ENCODE data around the gene PSMB11. TPM values are rescaled to one million over a fixed set of nuclear protein-coding genes. Genes with fewer than 3 reads are reported as not detected.

PSMB11 gene
- total and polyA plus RNA-seq, 2 donors (not counting 3 experiments of a cell fraction or from before 2014, with no cell fraction given) = not detected

DNA sequence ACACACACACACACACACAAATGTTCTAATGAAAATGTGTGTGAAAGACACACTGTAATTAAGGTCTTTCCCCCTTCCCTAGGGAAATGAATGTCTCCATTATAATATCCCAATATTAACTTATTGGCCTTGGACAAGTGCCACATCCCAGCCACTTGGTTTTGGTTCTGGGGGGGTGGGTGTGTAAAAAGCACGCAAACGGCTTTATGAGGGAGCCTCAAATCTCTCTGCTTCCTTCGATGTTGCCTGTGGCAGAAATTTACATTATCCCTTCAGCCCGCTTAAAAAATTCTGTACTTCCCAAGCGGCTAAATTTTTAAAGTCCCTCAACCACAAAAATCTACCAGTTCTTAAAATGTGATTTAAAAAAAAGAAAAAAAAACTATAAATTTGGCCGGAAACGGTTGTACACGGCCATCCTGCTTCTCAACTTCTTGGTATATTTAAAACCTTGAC lies 32.5 kb upstream of the PSMB11 start:
- H3K4me1 ChIP-seq (ENCODE audit: control insufficient read depth, extremely low read depth, insufficient read depth, low read length) = peaks cover 29% of the 10 kb centered on the region
- peak overlapping the region; percentile 59 for H3K9ac ChIP-seq (replicated peaks; ENCODE audit: extremely low read depth, insufficient read depth, low read length)
- FAIRE-seq (no peak), DNase-seq (ENCODE audit: low read depth, low spot score) (no peak)
- H3K4me3 ChIP-seq (replicated peaks in 1 of 3; ENCODE audit: insufficient read depth in 1 of 3, low read depth in 1 of 3, low read length in 3 of 3) = peak overlapping the region; percentile 8 to 73 (median 57)
- H3K27me3 ChIP-seq (ENCODE audit: control insufficient read depth in 2 of 2, insufficient read depth in 2 of 2, low read length in 2 of 2) = no peaks in the 10 kb centered on the region
- no peaks in the 10 kb centered on the region for H3K9me3 ChIP-seq (replicated peaks; ENCODE audit: control insufficient read depth, insufficient read depth, low read length)
- H4K20me1 ChIP-seq (replicated peaks; ENCODE audit: control insufficient read depth, extremely low read depth, insufficient read depth, low read length) = no peaks in the 10 kb centered on the region
- H3K9me1 ChIP-seq (replicated peaks; ENCODE audit: control insufficient read depth, extremely low read depth, insufficient read depth, low read length) = no peaks in the 10 kb centered on the region
- H3K79me2 ChIP-seq (ENCODE audit: control insufficient read depth, insufficient read depth, low read length) = no peaks in the 10 kb centered on the region
- TF ChIP-seq GATA2 (IDR thresholded peaks at IDR 0.05; ENCODE audit: insufficient read depth, insufficient read length, low read depth, low read length) (no peak), MYC (IDR thresholded peaks at IDR 0.05; ENCODE audit: low read depth, low read length) (no peak), FOS (IDR thresholded peaks at IDR 0.05; ENCODE audit: borderline replicate concordance, insufficient read depth, low read length) (no peak)
- TF ChIP-seq, protein P1, sequence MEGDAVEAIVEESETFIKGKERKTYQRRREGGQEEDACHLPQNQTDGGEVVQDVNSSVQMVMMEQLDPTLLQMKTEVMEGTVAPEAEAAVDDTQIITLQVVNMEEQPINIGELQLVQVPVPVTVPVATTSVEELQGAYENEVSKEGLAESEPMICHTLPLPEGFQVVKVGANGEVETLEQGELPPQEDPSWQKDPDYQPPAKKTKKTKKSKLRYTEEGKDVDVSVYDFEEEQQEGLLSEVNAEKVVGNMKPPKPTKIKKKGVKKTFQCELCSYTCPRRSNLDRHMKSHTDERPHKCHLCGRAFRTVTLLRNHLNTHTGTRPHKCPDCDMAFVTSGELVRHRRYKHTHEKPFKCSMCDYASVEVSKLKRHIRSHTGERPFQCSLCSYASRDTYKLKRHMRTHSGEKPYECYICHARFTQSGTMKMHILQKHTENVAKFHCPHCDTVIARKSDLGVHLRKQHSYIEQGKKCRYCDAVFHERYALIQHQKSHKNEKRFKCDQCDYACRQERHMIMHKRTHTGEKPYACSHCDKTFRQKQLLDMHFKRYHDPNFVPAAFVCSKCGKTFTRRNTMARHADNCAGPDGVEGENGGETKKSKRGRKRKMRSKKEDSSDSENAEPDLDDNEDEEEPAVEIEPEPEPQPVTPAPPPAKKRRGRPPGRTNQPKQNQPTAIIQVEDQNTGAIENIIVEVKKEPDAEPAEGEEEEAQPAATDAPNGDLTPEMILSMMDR (IDR thresholded peaks at IDR 0.05; ENCODE audit: extremely low read depth in 1 of 2, insufficient read depth in 1 of 2, low read depth in 1 of 2, low read length in 2 of 2) = no peak
- dilution Hi-C loops (cut with MboI; ENCODE audit: extremely low pct_ligation_motif_present, low sequenced_read_pairs) (no loop called here), intact Hi-C loops (cut with micrococcal nuclease) (no loop called here)
- H3K36me3 ChIP-seq (ENCODE audit: control insufficient read depth in 2 of 2, extremely low read depth in 1 of 2, insufficient read depth in 2 of 2, low read length in 2 of 2) = no peaks in the 10 kb centered on the region
- H3K27ac ChIP-seq (ENCODE audit: insufficient read depth, low read depth, low read length) = peak overlapping the region; percentile 44
- TSS peak; percentile 64 for BruUV-seq (replicated peaks)
- ChIA-PET CTCF (interaction anchor here (1.2 to 4.1 kb wide), 3 partner anchors 14 to 48 kb away, joined by 4 to 69 read pairs (median 7); partner anchors contain the start of gene CDH24), POLR2A (no interaction called here)
- H2AFZ ChIP-seq (ENCODE audit: low read depth, low read length) = peak overlapping the region; percentile 33
- peak overlapping the region; percentile 79 for H3K4me2 ChIP-seq (ENCODE audit: insufficient read depth, low read length)
